Endothelial cell of umbilical vein (primary cell): ENCODE results near the gene RNLS. TPM values are rescaled to one million over a fixed set of nuclear protein-coding genes. Genes with fewer than 3 reads are reported as not detected.

Experiments used
- BruUV-seq: library from RNA; stranded (reverse); fragments of 400-500 nt; replicated peaks from 2 replicates; lab custom pipeline; 2021; lab: Mats Ljungman, UMichigan
- CTCF ChIA-PET: fragments of 300-600, 350-600 bp; sonication (Branson Sonifier 250); formaldehyde crosslinking; loops from one replicate; lab custom pipeline; 2021; ENCODE audit warnings: antibody characterized with exemption, inconsistent platforms; lab: Charles Lee
- POLR2A ChIA-PET: fragments of 300-600, 350-600 bp; sonication (Branson Sonifier 250); formaldehyde crosslinking; loops from one replicate; lab custom pipeline; 2021; ENCODE audit warnings: antibody characterized with exemption, inconsistent platforms; lab: Charles Lee
- DNase-seq: peaks from one replicate; pipeline ENCODE4 v3.0.0-alpha.2; 2011; ENCODE audit warnings: low read depth, low spot score
- FAIRE-seq: peaks from 2 replicates; lab custom pipeline; 2011; peaks lifted over from hg19 to GRCh38; lab: Jason Lieb, UNC
- H2AFZ ChIP-seq: 2 replicates; pipeline ENCODE4 v1.6.0; 2012; ENCODE audit warnings: low read depth, low read length, control low read depth, inconsistent platforms
- H3K27ac ChIP-seq: 2 replicates; pipeline ENCODE4 v1.5.1; 2011; ENCODE audit warnings: low read depth, mild to moderate bottlenecking, control low read depth, low read length, moderate library complexity; ENCODE audit not compliant: insufficient read depth
- H3K27me3 ChIP-seq, 2 experiments: 2 replicates each; pipeline versions ENCODE4 v1.6.0 to v1.6.1; 2011; ENCODE audit warnings: low read length in 2 of 2, mixed read lengths in 1 of 2; ENCODE audit not compliant: control insufficient read depth in 2 of 2, insufficient read depth in 2 of 2
- H3K36me3 ChIP-seq, 2 experiments: 2 replicates in 1 of 2; 3 replicates in 1 of 2; pipeline ENCODE4 v1.5.1; 2011; ENCODE audit warnings: low read length in 2 of 2, mild to moderate bottlenecking in 1 of 2, moderate library complexity in 1 of 2; ENCODE audit not compliant: control insufficient read depth in 2 of 2, insufficient read depth in 2 of 2; ENCODE audit errors: extremely low read depth in 1 of 2
- H3K4me1 ChIP-seq: 3 replicates; pipeline ENCODE4 v1.5.1; 2011; ENCODE audit warnings: mild to moderate bottlenecking, low read length; ENCODE audit not compliant: control insufficient read depth, insufficient read depth; ENCODE audit errors: extremely low read depth
- H3K4me2 ChIP-seq: 2 replicates; pipeline ENCODE4 v1.6.1; 2011; ENCODE audit warnings: low read length, control low read depth, mixed read lengths; ENCODE audit not compliant: insufficient read depth
- H3K4me3 ChIP-seq, 3 experiments: fragments of 200-600 bp in 1 of 3; sonication (generic), shearing (Covaris generic) in 1 of 3; replicated peaks in 1 of 3; 2 replicates each; pipeline ENCODE4 v1.5.1; 2011 to 2016; ENCODE audit warnings: control low read depth in 3 of 3, low read length in 3 of 3, mild to moderate bottlenecking in 2 of 3, inconsistent platforms in 1 of 3, low read depth in 1 of 3, moderate library complexity in 1 of 3; ENCODE audit not compliant: insufficient read depth in 1 of 3
- H3K79me2 ChIP-seq: 2 replicates; pipeline ENCODE4 v1.6.0; 2012; ENCODE audit warnings: low read length, inconsistent platforms; ENCODE audit not compliant: control insufficient read depth, insufficient read depth
- H3K9ac ChIP-seq: replicated peaks from 2 replicates; pipeline ENCODE3; 2011; ENCODE audit warnings: low read length, control low read depth; ENCODE audit not compliant: insufficient read depth; ENCODE audit errors: extremely low read depth
- H3K9me1 ChIP-seq: replicated peaks from 3 replicates; pipeline ENCODE4 v1.6.0; 2011; ENCODE audit warnings: mild to moderate bottlenecking, low read length; ENCODE audit not compliant: control insufficient read depth, insufficient read depth; ENCODE audit errors: extremely low read depth
- H3K9me3 ChIP-seq: replicated peaks from 2 replicates; pipeline ENCODE4 v1.5.1; 2012; ENCODE audit warnings: low read length, inconsistent platforms; ENCODE audit not compliant: control insufficient read depth, insufficient read depth
- H4K20me1 ChIP-seq: replicated peaks from 2 replicates; pipeline ENCODE3; 2011; ENCODE audit warnings: mild to moderate bottlenecking, low read length; ENCODE audit not compliant: control insufficient read depth, insufficient read depth; ENCODE audit errors: extremely low read depth
- EZH2 ChIP-seq: IDR thresholded peaks from 2 replicates; pipeline ENCODE4 v1.6.1; 2012; ENCODE audit warnings: borderline replicate concordance, low read depth, mild to moderate bottlenecking, moderate library complexity, low read length, inconsistent platforms; ENCODE audit not compliant: severe bottlenecking
- FOS ChIP-seq: IDR thresholded peaks from 2 replicates; pipeline ENCODE4 v1.6.1; 2011; ENCODE audit warnings: mild to moderate bottlenecking, low read length, moderate library complexity, borderline replicate concordance; ENCODE audit not compliant: insufficient read depth
- GATA2 ChIP-seq: IDR thresholded peaks from 2 replicates; pipeline ENCODE4 v1.7.0; 2011; ENCODE audit warnings: low read depth, mild to moderate bottlenecking, moderate library complexity, mixed read lengths, low read length; ENCODE audit not compliant: insufficient read length, insufficient read depth
- JUN ChIP-seq: IDR thresholded peaks from 2 replicates; pipeline ENCODE4 v1.6.1; 2011; ENCODE audit warnings: borderline replicate concordance, low read depth; ENCODE audit not compliant: insufficient read length, insufficient read depth
- MAX ChIP-seq: IDR thresholded peaks from 2 replicates; pipeline ENCODE4 v1.6.1; 2011; ENCODE audit not compliant: insufficient read depth, insufficient read length
- MYC ChIP-seq: IDR thresholded peaks from one replicate; pipeline ENCODE4 v1.6.1; 2011; ENCODE audit warnings: mild to moderate bottlenecking, low read depth, low read length
- POLR2A ChIP-seq: IDR thresholded peaks from 2 replicates; pipeline ENCODE4 v1.6.1; 2012; ENCODE audit warnings: low read depth, mild to moderate bottlenecking, control low read depth, low read length
- POLR2AphosphoS5 ChIP-seq: IDR thresholded peaks from 2 replicates; pipeline ENCODE4 v1.6.1; 2012; ENCODE audit warnings: low read depth, mild to moderate bottlenecking, control low read depth, low read length, moderate library complexity; ENCODE audit not compliant: insufficient read depth
- dilution Hi-C: fragments of 300-500 bp; cut with MboI; formaldehyde crosslinking; loops from one replicate; pipeline ENCODE4 v1.15.0; 2019; ENCODE audit warnings: low sequenced_read_pairs; ENCODE audit not compliant: extremely low pct_ligation_motif_present
- intact Hi-C: fragments of 100-400 bp; cut with micrococcal nuclease; formaldehyde crosslinking; loops from one replicate; pipeline ENCODE4 v1.10.0; 2022
- polyA plus RNA-seq, 4 experiments: library from polyadenylated mRNA; depleted of rRNA in 3 of 4; stranded (reverse) in 3 of 4; unstranded in 1 of 4; fragments of >200 nt; gene quantifications; 2 replicates each; pipeline versions ENCODE4 v1.2.1 to v1.2.3, GENCODE V29; 2011 to 2012; ENCODE audit warnings: missing spikeins in 1 of 4
- total RNA-seq: library from RNA; stranded (reverse); gene quantifications from 2 replicates; pipeline ENCODE4 v1.2.3, GENCODE V29; 2021
- TF ChIP-seq, protein P1 (sequence below), 2 donors: IDR thresholded peaks; 1 replicate in 1 of 2; 2 replicates in 1 of 2; pipeline ENCODE4 v1.5.1; 2011; ENCODE audit warnings: low read length in 2 of 2, mild to moderate bottlenecking in 2 of 2, moderate library complexity in 2 of 2, control low read depth in 1 of 2, inconsistent platforms in 1 of 2, low read depth in 1 of 2; ENCODE audit not compliant: insufficient read depth in 1 of 2; ENCODE audit errors: extremely low read depth in 1 of 2

RNLS gene
- total and polyA plus RNA-seq, 2 donors (not counting 3 experiments of a cell fraction or from before 2014, with no cell fraction given) = 2.5 to 4.6 TPM

DNA sequence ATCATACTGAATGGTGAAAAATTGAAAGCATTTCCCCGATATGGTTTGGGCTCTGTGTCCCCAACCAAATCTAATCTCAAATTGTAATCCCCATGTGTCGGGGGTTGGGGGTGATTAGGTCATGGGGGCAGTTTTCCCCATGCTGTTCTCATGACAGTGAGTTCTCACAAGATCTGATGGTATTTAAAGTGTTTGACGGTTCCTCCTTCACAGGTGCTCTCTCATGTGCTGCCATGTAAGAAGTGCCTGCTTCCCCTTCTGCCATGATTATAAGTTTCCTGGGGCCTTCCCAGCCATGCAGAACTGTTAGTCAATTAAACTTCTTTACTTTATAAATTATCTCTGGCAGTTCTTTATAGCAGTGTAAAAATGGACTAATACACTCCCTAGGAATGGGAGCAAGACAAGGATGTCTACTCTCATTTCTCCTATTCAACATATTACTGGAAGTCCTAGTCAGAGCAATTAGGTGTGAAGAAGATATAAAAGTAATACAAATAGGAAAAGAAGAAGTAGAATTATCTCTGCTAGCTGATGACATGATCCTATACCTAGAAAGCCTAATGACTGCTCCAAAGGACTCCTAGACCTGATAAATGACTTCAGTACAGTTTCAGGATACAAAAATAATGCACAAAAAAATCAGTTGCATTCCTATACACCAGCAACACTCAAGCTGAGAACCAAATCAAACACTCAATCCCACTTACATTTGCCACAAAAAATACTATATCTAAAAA is 260.6 kb downstream of the RNLS start:
- FAIRE-seq = no peak
- dilution Hi-C loops = no loop called here

More for the DNA sequence above, 260.6 kb downstream of the RNLS start:
- no peaks in the 10 kb centered on the region for H3K9me1 ChIP-seq
- no peak overlapping the region for H3K4me2 ChIP-seq
- no peak overlapping the region for H3K27ac ChIP-seq
- intact Hi-C loops = no loop called here
- ChIA-PET POLR2A (no interaction called here), CTCF (interaction anchor here (1.2 kb wide), 1 partner anchor 14 kb away, joined by 4 read pairs; no protein-coding TSS in a partner anchor)
- no peaks in the 10 kb centered on the region for H3K27me3 ChIP-seq
- H3K9me3 ChIP-seq = no peaks in the 10 kb centered on the region
- H2AFZ ChIP-seq = no peak overlapping the region
- no peak for TF ChIP-seq JUN
- TF ChIP-seq GATA2 = no peak
- no peak for TF ChIP-seq FOS
- no peak for TF ChIP-seq MAX
- TF ChIP-seq POLR2A = no peak
- TF ChIP-seq, protein P1, sequence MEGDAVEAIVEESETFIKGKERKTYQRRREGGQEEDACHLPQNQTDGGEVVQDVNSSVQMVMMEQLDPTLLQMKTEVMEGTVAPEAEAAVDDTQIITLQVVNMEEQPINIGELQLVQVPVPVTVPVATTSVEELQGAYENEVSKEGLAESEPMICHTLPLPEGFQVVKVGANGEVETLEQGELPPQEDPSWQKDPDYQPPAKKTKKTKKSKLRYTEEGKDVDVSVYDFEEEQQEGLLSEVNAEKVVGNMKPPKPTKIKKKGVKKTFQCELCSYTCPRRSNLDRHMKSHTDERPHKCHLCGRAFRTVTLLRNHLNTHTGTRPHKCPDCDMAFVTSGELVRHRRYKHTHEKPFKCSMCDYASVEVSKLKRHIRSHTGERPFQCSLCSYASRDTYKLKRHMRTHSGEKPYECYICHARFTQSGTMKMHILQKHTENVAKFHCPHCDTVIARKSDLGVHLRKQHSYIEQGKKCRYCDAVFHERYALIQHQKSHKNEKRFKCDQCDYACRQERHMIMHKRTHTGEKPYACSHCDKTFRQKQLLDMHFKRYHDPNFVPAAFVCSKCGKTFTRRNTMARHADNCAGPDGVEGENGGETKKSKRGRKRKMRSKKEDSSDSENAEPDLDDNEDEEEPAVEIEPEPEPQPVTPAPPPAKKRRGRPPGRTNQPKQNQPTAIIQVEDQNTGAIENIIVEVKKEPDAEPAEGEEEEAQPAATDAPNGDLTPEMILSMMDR (IDR thresholded peaks at IDR 0.05; ENCODE audit: extremely low read depth in 1 of 2, insufficient read depth in 1 of 2, low read depth in 1 of 2, low read length in 2 of 2) = no peak
- no peak for TF ChIP-seq EZH2
- no peak for TF ChIP-seq MYC
- no peak for TF ChIP-seq POLR2AphosphoS5
- no peaks in the 10 kb centered on the region for H3K36me3 ChIP-seq
- no peak overlapping the region for H3K9ac ChIP-seq
- no peaks in the 10 kb centered on the region for H4K20me1 ChIP-seq
- no TSS peak for BruUV-seq
- no peaks in the 10 kb centered on the region for H3K79me2 ChIP-seq
- no peak overlapping the region for H3K4me3 ChIP-seq
- H3K4me1 ChIP-seq = no peaks in the 10 kb centered on the region
- DNase-seq = no peak
